ENCODE measurements around the gene PCDHA1. TPM values are rescaled to one million over a fixed set of nuclear protein-coding genes. Genes with fewer than 3 reads are reported as not detected.
"Not testable (repeated sequence)": the region's sequence is repeated elsewhere in the genome, so short reads cannot be mapped to it uniquely, and the experiment has no call there.

Gene PCDHA1
- total RNA-seq, 1 donor from 2014 or later: not detected

GRCh38 chr5:140857177-140857986, 71.4 kb downstream of the PCDHA1 start:
- Mint-ChIP-seq H3K9me3 (peaks cover 23% of the 10 kb centered on the region), H3K4me3 (no peak overlapping the region), H3K4me1 (no peaks in the 10 kb centered on the region), H3K27ac (no peak overlapping the region), H3K27me3 (no peaks in the 10 kb centered on the region), H3K36me3 (ENCODE audit: low read depth) (no peaks in the 10 kb centered on the region)
- intact Hi-C loops (cut with micrococcal nuclease): no loop called here
- DNase-seq: no peak

GRCh38 chr5:140857987-140858240, 72.0 kb downstream of the PCDHA1 start:
- H3K4me3 Mint-ChIP-seq: no peak overlapping the region
- DNase-seq: peak; percentile 48
- no peaks in the 10 kb centered on the region for H3K27me3 Mint-ChIP-seq
- no peaks in the 10 kb centered on the region for H3K36me3 Mint-ChIP-seq (ENCODE audit: low read depth)
- H3K4me1 Mint-ChIP-seq: no peaks in the 10 kb centered on the region
- H3K27ac Mint-ChIP-seq: no peak overlapping the region
- H3K9me3 Mint-ChIP-seq: peaks cover 23% of the 10 kb centered on the region
- intact Hi-C loops (cut with micrococcal nuclease): no loop called here

DNA sequence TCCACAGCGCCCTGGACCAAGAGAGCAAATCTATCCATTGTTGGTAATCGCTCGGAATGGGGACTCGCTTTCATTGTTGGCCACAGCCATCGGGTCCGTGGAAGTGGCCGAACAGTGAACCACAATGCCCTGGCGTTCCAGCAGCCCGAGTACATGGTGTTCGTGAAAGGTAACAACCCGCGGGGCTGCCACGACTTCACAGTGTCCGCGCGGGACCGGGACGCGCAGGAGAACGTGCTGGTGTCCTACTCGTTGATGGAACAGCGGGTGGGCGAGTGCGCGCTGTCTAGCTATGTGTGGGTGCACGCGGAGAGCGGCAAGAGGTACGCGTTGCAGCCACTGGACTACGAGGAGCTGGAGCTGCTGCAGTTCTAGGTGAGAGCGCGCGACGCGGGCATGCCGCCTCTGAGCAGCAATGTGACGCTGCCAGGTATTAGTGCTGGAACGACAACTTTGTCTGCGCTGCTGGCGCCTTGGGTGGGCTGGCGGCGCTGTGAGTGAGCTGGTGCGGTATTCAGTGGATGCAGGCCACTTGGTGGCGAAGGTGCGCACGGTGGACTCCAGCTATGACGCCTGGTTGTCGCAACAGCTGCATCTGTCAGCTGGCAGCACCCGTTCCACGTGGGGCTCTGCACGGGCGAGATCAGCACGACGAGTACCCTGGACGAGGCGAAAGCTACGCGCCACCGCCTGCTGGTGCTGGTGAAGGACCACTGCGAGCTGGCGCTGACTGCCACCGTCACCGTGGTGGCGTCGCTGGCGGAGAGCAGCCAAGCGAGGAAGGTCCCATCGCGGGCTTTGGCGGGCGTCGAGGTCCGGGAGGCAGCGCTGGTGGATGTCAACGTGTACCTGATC, 76.7 kb downstream of the PCDHA1 start:
- intact Hi-C loops (cut with micrococcal nuclease): no loop called here

GRCh38 chr5:140868721-140869554, 83.0 kb downstream of the PCDHA1 start, which contains the start of gene PCDHA11:
TSS of gene PCDHA11 (plus strand) at chr5:140868957. CDS start at chr5:140869104, 147 bp downstream.
- Mint-ChIP-seq H3K27ac (no peak within 1 kb of the TSS), H3K4me3 (no peak within 1 kb of the TSS), H3K27me3 (no peaks in the 10 kb centered on the region), H3K36me3 (ENCODE audit: low read depth) (no peaks in the 10 kb centered on the region), H3K9me3 (peaks cover 6% of the 10 kb centered on the region), H3K4me1 (no peaks in the 10 kb centered on the region)
- DNase-seq: no peak
- intact Hi-C loops (cut with micrococcal nuclease): no loop called here

More for the DNA sequence above, 76.7 kb downstream of the PCDHA1 start:
- no peaks in the 10 kb centered on the region for H3K4me1 Mint-ChIP-seq
- peaks cover 10% of the 10 kb centered on the region for H3K9me3 Mint-ChIP-seq
- H3K27me3 Mint-ChIP-seq: no peaks in the 10 kb centered on the region
- H3K27ac Mint-ChIP-seq: no peak overlapping the region
- no peak overlapping the region for H3K4me3 Mint-ChIP-seq
- DNase-seq: no peak
- no peaks in the 10 kb centered on the region for H3K36me3 Mint-ChIP-seq (ENCODE audit: low read depth)

DNA sequence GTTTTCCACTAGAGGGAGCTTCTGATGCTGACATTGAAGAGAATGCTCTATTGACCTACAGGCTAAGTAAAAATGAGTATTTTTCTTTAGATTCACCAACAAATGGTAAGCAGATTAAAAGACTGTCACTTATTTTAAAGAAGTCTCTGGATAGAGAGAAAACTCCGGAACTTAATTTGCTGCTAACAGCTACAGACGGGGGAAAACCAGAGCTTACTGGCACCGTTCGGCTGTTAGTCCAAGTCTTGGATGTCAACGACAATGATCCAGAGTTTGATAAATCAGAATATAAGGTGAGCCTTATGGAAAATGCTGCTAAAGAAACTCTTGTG, 83.6 kb downstream of the PCDHA1 start:
- Mint-ChIP-seq H3K9me3 (peaks cover 6% of the 10 kb centered on the region), H3K4me3 (no peak overlapping the region), H3K36me3 (ENCODE audit: low read depth) (no peaks in the 10 kb centered on the region), H3K27ac (no peak overlapping the region), H3K4me1 (no peaks in the 10 kb centered on the region), H3K27me3 (no peaks in the 10 kb centered on the region)
- no peak for DNase-seq
- intact Hi-C loops (cut with micrococcal nuclease): no loop called here

- Mint-ChIP-seq H3K4me1 (no peaks in the 10 kb centered on the region), H3K4me3 (no peak overlapping the region), H3K27ac (no peak overlapping the region), H3K27me3 (no peaks in the 10 kb centered on the region), H3K36me3 (ENCODE audit: low read depth) (no peaks in the 10 kb centered on the region), H3K9me3 (peaks cover 6% of the 10 kb centered on the region)
- DNase-seq: no peak
- intact Hi-C loops (cut with micrococcal nuclease): no loop called here
These were observed 84.6 kb downstream of the PCDHA1 start for GRCh38 chr5:140870221-140871201.

DNA sequence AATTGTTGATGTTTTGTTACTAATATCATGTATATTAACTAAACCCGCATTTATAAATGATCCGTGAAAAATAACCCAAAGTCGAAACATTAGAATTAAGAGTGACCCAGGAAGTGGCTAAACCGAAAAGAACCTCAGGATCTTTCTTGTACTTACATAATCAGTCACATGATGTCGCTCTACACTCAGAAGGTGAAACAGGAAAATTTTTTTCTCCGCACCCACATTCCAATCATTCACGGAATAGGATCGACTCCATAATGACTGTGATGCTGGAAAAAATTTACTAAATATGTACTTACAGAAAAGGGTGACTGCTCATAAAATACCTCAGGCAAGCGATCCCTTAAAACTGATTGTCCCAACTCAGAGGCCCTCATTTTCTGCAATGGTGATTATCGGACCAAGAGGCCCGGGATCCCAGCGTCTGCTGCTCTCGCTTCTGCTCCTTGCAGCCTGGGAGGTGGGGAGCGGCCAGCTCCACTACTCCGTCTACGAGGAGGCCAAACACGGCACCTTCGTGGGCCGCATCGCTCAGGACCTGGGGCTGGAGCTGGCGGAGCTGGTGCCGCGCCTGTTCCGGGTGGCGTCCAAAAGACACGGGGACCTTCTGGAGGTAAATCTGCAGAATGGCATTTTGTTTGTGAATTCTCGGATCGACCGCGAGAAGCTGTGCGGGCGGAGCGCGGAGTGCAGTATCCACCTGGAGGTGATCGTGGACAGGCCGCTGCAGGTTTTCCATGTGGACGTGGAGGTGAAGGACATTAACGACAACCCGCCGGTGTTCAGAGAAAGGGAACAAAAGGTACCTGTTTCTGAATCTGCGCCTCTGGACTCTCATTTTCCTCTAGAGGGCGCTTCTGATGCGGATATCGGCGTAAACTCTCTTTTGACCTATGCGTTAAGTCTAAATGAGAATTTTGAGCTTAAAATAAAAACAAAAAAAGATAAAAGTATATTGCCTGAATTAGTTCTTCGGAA, 89.4 kb downstream of the PCDHA1 start, which contains the start of gene PCDHA12:
TSS of gene PCDHA12 (plus strand) at position 224 of the 981 bp plus-strand sequence. CDS start at position 389, 165 bp downstream.
- intact Hi-C loops (cut with micrococcal nuclease): no loop called here
- Mint-ChIP-seq H3K4me1 (no peaks in the 10 kb centered on the region), H3K36me3 (ENCODE audit: low read depth) (no peaks in the 10 kb centered on the region), H3K27me3 (no peaks in the 10 kb centered on the region), H3K4me3 (no peak within 1 kb of the TSS), H3K27ac (peak within 1 kb of the TSS; percentile 20), H3K9me3 (peaks cover 15% of the 10 kb centered on the region)
- DNase-seq: no peak

DNA sequence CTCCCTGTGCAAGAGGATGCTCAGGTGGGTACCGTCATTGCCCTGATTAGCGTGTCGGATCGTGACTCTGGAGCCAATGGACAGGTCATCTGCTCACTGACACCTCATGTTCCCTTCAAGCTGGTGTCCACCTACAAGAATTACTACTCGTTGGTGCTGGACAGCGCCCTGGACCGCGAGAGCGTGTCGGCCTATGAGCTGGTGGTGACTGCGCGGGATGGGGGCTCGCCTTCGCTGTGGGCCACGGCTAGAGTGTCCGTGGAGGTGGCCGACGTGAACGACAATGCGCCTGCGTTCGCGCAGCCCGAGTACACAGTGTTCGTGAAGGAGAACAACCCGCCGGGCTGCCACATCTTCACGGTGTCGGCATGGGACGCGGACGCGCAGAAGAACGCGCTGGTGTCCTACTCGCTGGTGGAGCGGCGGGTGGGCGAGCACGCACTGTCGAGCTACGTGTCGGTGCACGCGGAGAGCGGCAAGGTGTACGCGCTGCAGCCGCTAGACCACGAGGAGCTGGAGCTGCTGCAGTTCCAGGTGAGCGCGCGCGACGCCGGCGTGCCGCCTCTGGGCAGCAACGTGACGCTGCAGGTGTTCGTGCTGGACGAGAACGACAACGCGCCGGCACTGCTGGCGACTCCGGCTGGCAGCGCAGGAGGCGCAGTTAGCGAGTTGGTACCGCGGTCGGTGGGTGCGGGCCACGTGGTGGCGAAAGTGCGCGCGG, 90.8 kb downstream of the PCDHA1 start:
- not testable (repeated sequence) for H3K27me3 Mint-ChIP-seq

GRCh38 chr5:140877262-140877581, 91.3 kb downstream of the PCDHA1 start:
- Mint-ChIP-seq H3K36me3 (ENCODE audit: low read depth) (no peaks in the 10 kb centered on the region), H3K4me1 (no peaks in the 10 kb centered on the region), H3K4me3 (no peak overlapping the region), H3K27ac (no peak overlapping the region), H3K9me3 (peaks cover 21% of the 10 kb centered on the region), H3K27me3 (no peaks in the 10 kb centered on the region)
- intact Hi-C loops (cut with micrococcal nuclease): no loop called here
- DNase-seq: no peak

More for the DNA sequence above, 90.8 kb downstream of the PCDHA1 start:
- intact Hi-C loops (cut with micrococcal nuclease); H3K4me1 Mint-ChIP-seq; DNase-seq; H3K27ac Mint-ChIP-seq; H3K4me3 Mint-ChIP-seq; H3K36me3 Mint-ChIP-seq (ENCODE audit: low read depth): not testable (repeated sequence)
- H3K9me3 Mint-ChIP-seq: peaks cover 23% of the 10 kb centered on the region

GRCh38 chr5:140881889-140882590, 96.1 kb downstream of the PCDHA1 start, which contains the start of gene PCDHA13:
TSS of gene PCDHA13 (plus strand) at chr5:140882124. CDS start at chr5:140882269, 145 bp downstream.
- no peak within 1 kb of the TSS for H3K27ac Mint-ChIP-seq
- DNase-seq: no peak
- no peaks in the 10 kb centered on the region for H3K4me1 Mint-ChIP-seq
- H3K27me3 Mint-ChIP-seq: no peaks in the 10 kb centered on the region
- intact Hi-C loops (cut with micrococcal nuclease): no loop called here
- H3K36me3 Mint-ChIP-seq (ENCODE audit: low read depth): no peaks in the 10 kb centered on the region
- H3K9me3 Mint-ChIP-seq: peaks cover 21% of the 10 kb centered on the region
- no peak within 1 kb of the TSS for H3K4me3 Mint-ChIP-seq

- H3K4me1 Mint-ChIP-seq: no peaks in the 10 kb centered on the region
- intact Hi-C loops (cut with micrococcal nuclease): no loop called here
- H3K27me3 Mint-ChIP-seq: no peaks in the 10 kb centered on the region
These were observed 96.6 kb downstream of the PCDHA1 start for GRCh38 chr5:140882591-140882899.

More at GRCh38 chr5:140882591-140882899, 96.6 kb downstream of the PCDHA1 start:
- H3K27ac Mint-ChIP-seq: no peak overlapping the region
- no peak for DNase-seq
- H3K9me3 Mint-ChIP-seq: peaks cover 21% of the 10 kb centered on the region
- H3K36me3 Mint-ChIP-seq (ENCODE audit: low read depth): no peaks in the 10 kb centered on the region
- H3K4me3 Mint-ChIP-seq: no peak overlapping the region

Measured in activated CD4-positive, alpha-beta T cell treated with anti-CD3 and anti-CD28 coated beads, Interleukin-2, amount 10 ng/mL, durations not matched to agents 24 days and 14 days (primary cell).